Tibial nerve (tissue), 4 donors: ENCODE measurements around the gene MAPK1. TPM values are rescaled to one million over a fixed set of nuclear protein-coding genes. Genes with fewer than 3 reads are reported as not detected.
"Not testable (repeated sequence)": the region's sequence is repeated elsewhere in the genome, so short reads cannot be mapped to it uniquely, and the experiment has no call there.

Experiments used
- DNase-seq, 2 donors: peaks; one replicate each; pipeline ENCODE4 v3.0.0-alpha.2; 2019; ENCODE audit warnings: low spot score in 2 of 2
- H3K27ac ChIP-seq, 4 donors: fragments of 200-600 bp; sonication (generic) in 3 of 4; one replicate each; pipeline ENCODE4 v1.5.1; 2017 to 2019; ENCODE audit warnings: mild to moderate bottlenecking in 1 of 4
- H3K27me3 ChIP-seq, 2 donors: fragments of 200-600 bp; sonication (generic) in 1 of 2; one replicate each; pipeline versions ENCODE4 v1.5.1 to v1.6.0; 2017 to 2019
- H3K36me3 ChIP-seq, 3 donors: fragments of 200-600 bp; sonication (generic); one replicate each; pipeline ENCODE4 v1.5.1; 2018 to 2019
- H3K4me1 ChIP-seq, 4 donors: fragments of 200-600 bp; sonication (generic) in 3 of 4; one replicate each; pipeline ENCODE4 v1.5.1; 2017 to 2019
- H3K4me3 ChIP-seq, 4 donors: fragments of 200-600 bp; sonication (generic) in 3 of 4; one replicate each; pipeline ENCODE4 v1.5.1; 2017 to 2019; ENCODE audit warnings: mild to moderate bottlenecking in 1 of 4, moderate library complexity in 1 of 4
- H3K9me3 ChIP-seq, 4 donors: fragments of 200-600 bp; sonication (generic) in 3 of 4; one replicate each; pipeline ENCODE4 v1.5.1; 2017 to 2019
- EP300 ChIP-seq, 2 donors: sonication (generic); formaldehyde crosslinking; IDR thresholded peaks; one replicate each; pipeline ENCODE4 v1.6.1; 2017; ENCODE audit warnings: antibody characterized with exemption in 2 of 2, mild to moderate bottlenecking in 1 of 2
- POLR2A ChIP-seq, 2 donors: fragments of 450-650 bp; IDR thresholded peaks; one replicate each; pipeline ENCODE4 v1.6.1; 2017; ENCODE audit warnings: antibody characterized with exemption in 2 of 2, mild to moderate bottlenecking in 2 of 2, moderate library complexity in 2 of 2
- WGBS, 2 donors: methylation state at CpG; one replicate each; pipeline ENCODE4 v1.1.5; 2018; 5-methylcytosine and 5-hydroxymethylcytosine counted together
- total RNA-seq, 4 donors: library from RNA; depleted of rRNA; stranded (reverse); fragments of >200 nt; gene quantifications; one replicate each; pipeline ENCODE4 v1.1.0, GENCODE V29; 2016
- TF ChIP-seq, protein P1 (sequence below), 5 experiments: fragments of 200-600 bp in 3 of 5; fragments of 450-650 bp in 2 of 5; sonication (generic) in 3 of 5; IDR thresholded peaks; one replicate each; pipeline ENCODE4 v1.5.1; 2016 to 2019; ENCODE audit warnings: antibody characterized with exemption in 5 of 5, mild to moderate bottlenecking in 3 of 5, moderate library complexity in 2 of 5

MAPK1 gene
- total RNA-seq, 4 donors from 2014 or later = 58.1 to 95.3 (median 73.1) TPM

DNA sequence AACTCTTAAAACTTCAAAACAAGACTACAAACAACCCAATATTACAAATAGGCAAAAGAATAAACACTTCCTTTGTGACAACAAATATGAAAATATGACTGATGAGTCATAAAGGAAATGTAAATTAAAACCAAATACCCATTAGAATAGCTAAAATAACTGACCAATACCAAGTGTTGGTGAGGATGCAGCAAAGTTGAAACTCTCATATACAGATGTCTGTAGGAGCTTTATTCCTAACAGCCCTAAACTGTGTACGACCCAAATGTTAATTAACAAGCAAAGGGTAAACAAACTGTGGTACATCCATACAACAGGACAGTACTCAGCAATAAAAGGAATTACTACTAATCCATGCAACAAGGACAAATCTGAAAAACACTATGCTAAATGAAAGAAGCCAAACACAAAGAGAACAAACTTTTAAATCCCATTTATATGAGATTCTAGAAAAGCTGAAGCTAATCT is 43.0 kb downstream of the MAPK1 start:
- H3K4me3 ChIP-seq = no peak overlapping the region
- H3K9me3 ChIP-seq = no peaks in the 10 kb centered on the region
- 53 to 68% methylated on average over 1 of the region's 1 CpG for WGBS, 2 donors
- peaks cover 0 to 70% (median 6%) of the 10 kb centered on the region in 4 donors for H3K4me1 ChIP-seq
- DNase-seq = no peak
- H3K27me3 ChIP-seq = no peaks in the 10 kb centered on the region
- TF ChIP-seq POLR2A (IDR thresholded peaks at IDR 0.05) (no peak), EP300 (IDR thresholded peaks at IDR 0.05) (no peak)
- TF ChIP-seq, protein P1, sequence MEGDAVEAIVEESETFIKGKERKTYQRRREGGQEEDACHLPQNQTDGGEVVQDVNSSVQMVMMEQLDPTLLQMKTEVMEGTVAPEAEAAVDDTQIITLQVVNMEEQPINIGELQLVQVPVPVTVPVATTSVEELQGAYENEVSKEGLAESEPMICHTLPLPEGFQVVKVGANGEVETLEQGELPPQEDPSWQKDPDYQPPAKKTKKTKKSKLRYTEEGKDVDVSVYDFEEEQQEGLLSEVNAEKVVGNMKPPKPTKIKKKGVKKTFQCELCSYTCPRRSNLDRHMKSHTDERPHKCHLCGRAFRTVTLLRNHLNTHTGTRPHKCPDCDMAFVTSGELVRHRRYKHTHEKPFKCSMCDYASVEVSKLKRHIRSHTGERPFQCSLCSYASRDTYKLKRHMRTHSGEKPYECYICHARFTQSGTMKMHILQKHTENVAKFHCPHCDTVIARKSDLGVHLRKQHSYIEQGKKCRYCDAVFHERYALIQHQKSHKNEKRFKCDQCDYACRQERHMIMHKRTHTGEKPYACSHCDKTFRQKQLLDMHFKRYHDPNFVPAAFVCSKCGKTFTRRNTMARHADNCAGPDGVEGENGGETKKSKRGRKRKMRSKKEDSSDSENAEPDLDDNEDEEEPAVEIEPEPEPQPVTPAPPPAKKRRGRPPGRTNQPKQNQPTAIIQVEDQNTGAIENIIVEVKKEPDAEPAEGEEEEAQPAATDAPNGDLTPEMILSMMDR (IDR thresholded peaks at IDR 0.05) = no peak
- peak overlapping the region in 1 of 4 donors; percentile 21 for H3K27ac ChIP-seq
- no peaks in the 10 kb centered on the region for H3K36me3 ChIP-seq

DNA sequence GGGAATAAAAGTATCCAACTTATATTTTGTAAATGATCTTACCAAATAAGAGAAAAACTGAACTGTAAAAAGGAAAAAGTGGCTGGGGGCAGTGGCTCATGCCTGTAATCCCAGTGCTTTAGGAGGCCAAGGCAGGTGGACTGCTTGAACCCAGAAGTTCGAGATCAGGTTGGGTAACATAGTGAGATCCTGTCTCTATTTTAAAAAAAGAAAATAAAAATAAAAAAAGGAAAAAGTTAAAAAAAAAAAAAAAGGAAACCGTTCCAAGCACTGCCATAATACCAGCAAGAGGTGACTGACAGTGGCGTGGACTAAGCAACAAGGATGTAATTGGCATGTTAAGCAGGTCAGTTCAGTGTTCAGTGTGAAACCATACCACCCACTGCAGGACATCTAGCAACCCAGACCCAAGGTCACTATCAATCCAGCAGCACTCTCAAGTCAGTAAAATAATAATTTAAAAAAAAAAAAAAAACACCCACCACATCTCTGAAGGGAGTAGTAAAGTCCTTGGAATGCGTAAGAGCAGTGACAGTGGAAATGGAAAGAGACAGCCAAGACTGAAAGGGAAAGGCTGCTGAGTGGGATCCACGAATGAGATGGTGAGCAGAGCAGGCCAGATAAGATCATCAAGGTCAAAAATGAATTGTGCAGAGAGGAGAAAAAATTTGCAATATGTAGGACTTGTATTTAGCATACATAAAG is 43.6 kb downstream of the MAPK1 start:
- Histone ChIP-seq H3K27ac (peak overlapping the region in 1 of 4 donors; percentile 21), H3K4me1 (peaks cover 0 to 73% (median 10%) of the 10 kb centered on the region in 4 donors), H3K4me3 (no peak overlapping the region), H3K27me3 (no peaks in the 10 kb centered on the region), H3K36me3 (no peaks in the 10 kb centered on the region), H3K9me3 (no peaks in the 10 kb centered on the region)
- 58 to 61% methylated on average over 5 of the region's 5 CpGs for WGBS, 2 donors
- DNase-seq = no peak
- TF ChIP-seq EP300 (IDR thresholded peaks at IDR 0.05) = no peak
- no peak for TF ChIP-seq POLR2A (IDR thresholded peaks at IDR 0.05)
- TF ChIP-seq, protein P1 (IDR thresholded peaks at IDR 0.05) = no peak

DNA sequence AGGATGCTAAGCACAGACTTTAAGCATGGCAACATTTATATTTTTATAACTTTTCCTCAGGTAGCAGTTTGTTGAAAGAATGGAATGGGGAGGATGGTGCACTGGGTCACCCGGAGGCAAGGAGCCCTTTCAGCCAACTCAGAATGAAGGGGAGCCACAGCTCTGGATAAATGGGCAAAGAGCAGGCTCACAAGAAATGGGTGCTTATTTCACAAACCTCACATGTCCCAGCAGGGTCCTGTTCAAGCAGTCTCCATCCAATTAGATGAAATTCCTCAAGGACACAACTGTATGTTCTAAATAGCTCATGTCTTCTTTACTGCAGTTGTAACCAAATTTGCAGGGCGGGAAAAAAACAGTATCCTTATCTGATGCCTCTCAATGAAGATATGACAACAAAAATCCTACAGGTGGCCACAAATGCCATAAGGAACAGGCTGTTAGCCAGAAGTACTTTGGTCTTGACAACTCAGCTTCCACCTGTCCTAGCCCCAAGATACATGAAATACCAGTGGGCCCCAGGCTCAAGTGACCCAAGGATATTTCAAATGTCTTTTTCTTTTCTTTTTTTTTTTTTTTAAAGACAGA is 48.2 kb downstream of the MAPK1 start:
- Histone ChIP-seq H3K27me3 (no peaks in the 10 kb centered on the region), H3K36me3 (no peaks in the 10 kb centered on the region), H3K4me1 (peaks cover 0 to 86% (median 40%) of the 10 kb centered on the region in 4 donors), H3K9me3 (no peaks in the 10 kb centered on the region), H3K4me3 (no peak overlapping the region), H3K27ac (peak overlapping the region in 1 of 4 donors; percentile 3)
- 87 to 94% methylated on average over 2 of the region's 2 CpGs for WGBS, 2 donors
- TF ChIP-seq POLR2A (IDR thresholded peaks at IDR 0.05) (no peak), EP300 (IDR thresholded peaks at IDR 0.05) (no peak)
- TF ChIP-seq, protein P1 (IDR thresholded peaks at IDR 0.05) = no peak
- DNase-seq = no peak

DNA sequence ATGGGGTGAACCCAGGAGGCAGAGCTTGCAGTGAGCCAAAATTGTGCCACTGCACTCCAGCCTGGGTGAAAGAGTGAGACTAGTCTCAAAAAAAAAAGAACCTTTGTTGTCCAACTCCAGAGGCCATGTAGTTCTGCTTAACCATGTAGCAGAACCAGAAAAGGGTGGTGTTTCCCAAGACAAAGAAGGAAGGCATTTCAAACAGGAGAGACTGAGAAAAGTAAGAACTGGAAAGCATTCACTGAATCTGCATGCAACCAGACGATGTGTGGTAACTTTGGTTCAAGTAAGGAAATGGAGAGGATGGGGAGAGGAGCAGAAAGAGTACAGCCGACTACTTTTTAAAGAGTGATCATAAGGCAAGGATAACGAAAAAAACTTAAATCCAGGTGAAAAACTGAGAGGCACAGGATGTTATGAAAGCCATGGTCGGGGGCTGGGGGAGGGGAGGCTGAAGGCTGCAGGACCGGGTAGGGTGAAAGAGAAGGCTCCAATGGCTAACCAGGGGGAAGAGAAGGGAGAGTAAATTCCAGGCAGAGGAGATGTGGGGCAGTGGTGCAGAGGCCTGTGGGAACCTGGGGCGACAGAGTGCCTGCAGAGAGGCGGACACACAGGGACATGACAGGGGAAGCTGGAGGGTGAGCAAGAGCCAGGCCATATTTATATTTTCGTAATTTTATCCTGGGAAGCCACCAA is 48.8 kb downstream of the MAPK1 start:
- TF ChIP-seq, protein P1 (IDR thresholded peaks at IDR 0.05) = no peak
- no peak for TF ChIP-seq EP300 (IDR thresholded peaks at IDR 0.05)
- TF ChIP-seq POLR2A (IDR thresholded peaks at IDR 0.05) = no peak
- H3K9me3 ChIP-seq = no peaks in the 10 kb centered on the region
- no peaks in the 10 kb centered on the region for H3K36me3 ChIP-seq
- peaks cover 0 to 81% (median 36%) of the 10 kb centered on the region in 4 donors for H3K4me1 ChIP-seq
- H3K27me3 ChIP-seq = no peaks in the 10 kb centered on the region
- H3K4me3 ChIP-seq = no peak overlapping the region
- no peak overlapping the region for H3K27ac ChIP-seq
- DNase-seq = no peak
- WGBS, 2 donors = 66 to 68% methylated on average over 8 of the region's 8 CpGs

DNA sequence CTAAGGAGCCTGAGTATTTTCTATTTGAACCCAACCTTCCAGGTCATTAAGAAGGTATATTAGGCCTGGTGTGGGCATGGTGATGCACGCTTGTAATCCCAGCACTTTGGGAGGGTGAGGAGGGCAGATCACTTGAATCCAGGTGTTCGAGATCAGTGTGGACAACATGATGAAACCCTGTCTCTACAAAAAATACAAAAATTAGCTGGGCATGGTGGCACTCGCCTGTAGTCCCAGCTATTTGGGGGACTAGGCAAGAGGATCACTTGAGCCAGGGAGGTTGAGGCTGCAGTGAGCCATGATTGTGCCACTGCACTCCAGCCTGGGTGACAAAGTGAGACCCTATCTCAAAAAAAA is 50.0 kb downstream of the MAPK1 start:
- H3K27me3 ChIP-seq, DNase-seq, H3K4me3 ChIP-seq, H3K36me3 ChIP-seq, H3K9me3 ChIP-seq: not testable (repeated sequence)
- Histone ChIP-seq H3K27ac (peak overlapping the region in 3 of 4 donors; percentile 13 to 72 (median 68)), H3K4me1 (peaks cover 0 to 70% (median 35%) of the 10 kb centered on the region in 4 donors)
- 89 to 98% methylated on average over 3 of the region's 3 CpGs for WGBS, 2 donors
